Measurements from ENCODE around the gene TAB2.

- TF ChIP-seq PPARA (CRISPR knock-in tag; IDR thresholded peaks at IDR 0.05; ENCODE audit: borderline replicate concordance) = no peak
- TF ChIP-seq POU6F1 (CRISPR knock-in tag; IDR thresholded peaks at IDR 0.05; ENCODE audit: borderline replicate concordance, low read depth) = no peak
- no peak for TF ChIP-seq ZNF565 (CRISPR knock-in tag; conservative IDR thresholded peaks at IDR 0.05; ENCODE audit: low read depth)
- no peak for TF ChIP-seq ZFP3 (CRISPR knock-in tag; IDR thresholded peaks at IDR 0.05)
Observed at GRCh38 chr6:149450679-149451375, 133.3 kb downstream of the TAB2 start.

All from SK-N-SH treated with all-trans-retinoic acid at 6 μM for 48 hours (cell line).